Activated T-cell treated with anti-CD3 and anti-CD28 coated beads, Interleukin-2, amount 50 U/mL, for 4 hours (primary cell): ENCODE data around the gene RGS6. TPM values are rescaled to one million over a fixed set of nuclear protein-coding genes. Genes with fewer than 3 reads are reported as not detected.

Source experiments
- ATAC-seq, 2 donors: fragments of 200-7000 bp; cut with Tn5 transposase; one replicate each; pipeline ENCODE4 v1.10.0; 2021
- DNase-seq: peaks from one replicate; pipeline ENCODE4 v3.0.0-alpha.2; 2020
- H3K27me3 Mint-ChIP-seq: one replicate; pipeline ENCODE4 v1.8.0; 2021; ENCODE audit warnings: low read depth, mixed read lengths
- H3K36me3 Mint-ChIP-seq: one replicate; pipeline ENCODE4 v1.8.0; 2022; ENCODE audit warnings: mixed read lengths; ENCODE audit not compliant: insufficient read depth
- H3K4me1 Mint-ChIP-seq: one replicate; pipeline ENCODE4 v1.8.0; 2021; ENCODE audit warnings: low read depth, mixed read lengths
- H3K4me3 Mint-ChIP-seq: one replicate; pipeline ENCODE4 v1.8.0; 2021; ENCODE audit warnings: mild to moderate bottlenecking, moderate library complexity, mixed read lengths
- H3K9me3 Mint-ChIP-seq: one replicate; pipeline ENCODE4 v1.8.0; 2021; ENCODE audit warnings: mixed read lengths
- total RNA-seq, 3 donors: library from RNA; stranded (reverse); gene quantifications; one replicate each; pipeline ENCODE4 v1.2.1, GENCODE V29; 2021

The RGS6 gene
- total RNA-seq, 3 donors from 2014 or later = 0.03 TPM; not detected in 2

DNA sequence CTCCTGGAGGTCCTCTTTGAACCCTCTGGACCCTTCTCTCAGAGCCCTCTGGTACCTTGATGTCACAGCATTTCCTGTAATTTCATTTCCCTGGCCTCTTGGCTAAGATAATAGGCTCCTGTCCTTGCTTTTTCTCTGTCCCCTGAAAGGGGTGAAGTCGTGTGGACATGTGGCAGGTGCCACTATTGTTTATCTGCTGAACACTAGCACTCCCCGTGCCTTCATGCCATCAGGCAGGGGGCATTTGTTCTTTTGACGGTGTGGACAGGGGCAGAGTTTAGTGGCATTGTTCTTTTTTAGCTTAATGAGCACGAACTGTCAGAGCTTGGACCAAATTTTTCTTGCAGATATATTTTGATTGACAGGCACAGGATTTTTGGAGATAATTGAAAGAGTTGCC, 166.0 kb downstream of the RGS6 start:
- ATAC-seq (no peak), DNase-seq (no peak)
- H3K9me3 Mint-ChIP-seq = no peaks in the 10 kb centered on the region
- peaks cover 12% of the 10 kb centered on the region for H3K27me3 Mint-ChIP-seq
- H3K36me3 Mint-ChIP-seq = no peaks in the 10 kb centered on the region
- no peaks in the 10 kb centered on the region for H3K4me1 Mint-ChIP-seq
- no peak overlapping the region for H3K4me3 Mint-ChIP-seq

DNA sequence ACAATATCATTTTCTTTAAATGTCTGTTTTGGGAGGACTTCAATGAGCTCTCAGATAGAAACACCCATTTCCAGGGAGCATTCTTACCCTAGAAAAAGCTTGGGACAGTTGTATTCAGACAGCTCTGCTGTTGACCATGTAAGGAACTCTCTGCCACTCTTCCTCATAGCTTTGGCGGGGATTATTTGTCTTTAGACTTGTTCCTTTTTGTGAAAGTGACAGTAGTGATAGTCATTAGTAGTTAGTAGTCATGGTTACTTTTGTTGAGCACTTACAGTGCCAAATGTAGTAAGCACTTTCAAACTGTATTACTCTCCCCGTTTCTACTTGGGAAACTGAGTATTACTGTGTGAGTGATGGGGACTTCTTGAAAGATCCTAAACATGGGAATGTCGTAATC, 167.3 kb downstream of the RGS6 start:
- DNase-seq = no peak
- no peaks in the 10 kb centered on the region for H3K36me3 Mint-ChIP-seq
- H3K27me3 Mint-ChIP-seq = peaks cover 16% of the 10 kb centered on the region
- no peak for ATAC-seq
- H3K4me3 Mint-ChIP-seq = no peak overlapping the region
- H3K9me3 Mint-ChIP-seq = no peaks in the 10 kb centered on the region
- H3K4me1 Mint-ChIP-seq = no peaks in the 10 kb centered on the region

DNA sequence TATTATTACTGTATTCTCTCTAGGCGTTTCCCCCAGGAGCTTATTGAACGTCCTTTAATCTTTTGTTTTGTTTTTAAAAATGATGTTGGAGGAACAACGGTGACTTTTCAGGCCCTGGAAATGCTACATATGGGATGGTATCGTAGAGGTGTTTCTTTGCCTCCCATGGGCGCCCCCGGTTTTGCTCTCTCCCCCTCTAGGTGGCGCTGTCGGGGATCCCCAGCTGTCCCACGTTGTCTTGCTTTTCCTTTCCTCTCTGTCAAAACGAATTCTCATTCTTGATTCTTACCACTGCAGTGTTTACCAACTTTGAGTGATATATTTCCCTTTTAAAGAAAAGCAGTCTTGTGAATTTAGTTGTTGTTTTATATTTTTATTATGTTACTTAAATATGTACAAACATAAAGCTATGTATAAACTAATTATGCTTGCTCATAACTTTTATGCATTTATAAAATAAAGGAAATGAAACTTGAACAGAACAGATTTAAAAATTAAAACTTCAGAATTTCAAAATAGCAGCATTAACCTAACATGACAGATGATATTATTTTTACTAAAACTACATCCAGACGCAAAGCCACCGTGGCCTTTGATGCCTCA, 171.9 kb downstream of the RGS6 start:
- Mint-ChIP-seq H3K36me3 (no peaks in the 10 kb centered on the region), H3K4me1 (no peaks in the 10 kb centered on the region), H3K9me3 (no peaks in the 10 kb centered on the region), H3K4me3 (no peak overlapping the region), H3K27me3 (peaks cover 21% of the 10 kb centered on the region)
- DNase-seq (no peak), ATAC-seq (no peak)

DNA sequence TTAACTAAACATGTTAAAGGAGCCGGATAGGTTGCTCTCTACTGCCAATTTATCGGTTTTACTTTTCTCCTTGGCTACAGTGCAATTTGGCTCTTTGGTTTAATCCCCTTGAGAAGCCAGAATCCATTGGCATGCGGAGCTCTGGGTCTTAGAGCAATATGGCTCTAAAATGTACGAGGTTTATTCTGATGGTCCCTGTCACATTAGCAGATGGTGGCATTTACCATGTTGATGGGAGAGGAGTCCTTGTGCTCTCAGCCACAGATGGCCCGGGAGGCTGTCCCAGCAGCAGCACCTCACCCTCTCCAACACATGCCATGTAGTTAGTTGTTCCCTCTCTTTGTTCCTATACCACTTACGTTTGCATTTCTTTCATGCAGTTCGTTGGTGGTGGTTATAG, 179.7 kb downstream of the RGS6 start:
- Mint-ChIP-seq H3K4me1 (no peaks in the 10 kb centered on the region), H3K4me3 (no peak overlapping the region), H3K36me3 (no peaks in the 10 kb centered on the region), H3K9me3 (no peaks in the 10 kb centered on the region), H3K27me3 (peaks cover 12% of the 10 kb centered on the region)
- no peak for DNase-seq
- no peak for ATAC-seq

DNA sequence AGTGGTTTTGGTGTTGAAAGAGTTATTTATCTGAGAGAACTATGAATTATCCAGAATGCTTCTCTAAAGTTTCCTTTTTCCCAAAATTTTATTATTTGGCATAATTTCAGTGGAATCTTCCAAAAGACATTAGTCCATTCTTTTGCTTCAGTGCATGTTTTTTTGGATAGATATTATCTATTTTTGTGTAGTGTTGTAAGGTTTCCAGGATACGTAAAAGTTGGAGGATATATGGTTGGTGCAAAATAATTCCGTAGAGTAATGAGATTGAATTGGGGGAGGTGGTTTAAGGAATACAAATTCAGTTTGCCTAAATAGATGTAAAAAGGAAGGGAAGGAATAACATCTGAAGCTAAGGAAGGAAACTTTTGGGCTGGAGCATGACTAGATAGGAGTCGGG, 186.6 kb downstream of the RGS6 start:
- Mint-ChIP-seq H3K4me1 (no peaks in the 10 kb centered on the region), H3K9me3 (no peaks in the 10 kb centered on the region), H3K36me3 (no peaks in the 10 kb centered on the region), H3K27me3 (peaks cover 3% of the 10 kb centered on the region), H3K4me3 (no peak overlapping the region)
- no peak for ATAC-seq
- no peak for DNase-seq

DNA sequence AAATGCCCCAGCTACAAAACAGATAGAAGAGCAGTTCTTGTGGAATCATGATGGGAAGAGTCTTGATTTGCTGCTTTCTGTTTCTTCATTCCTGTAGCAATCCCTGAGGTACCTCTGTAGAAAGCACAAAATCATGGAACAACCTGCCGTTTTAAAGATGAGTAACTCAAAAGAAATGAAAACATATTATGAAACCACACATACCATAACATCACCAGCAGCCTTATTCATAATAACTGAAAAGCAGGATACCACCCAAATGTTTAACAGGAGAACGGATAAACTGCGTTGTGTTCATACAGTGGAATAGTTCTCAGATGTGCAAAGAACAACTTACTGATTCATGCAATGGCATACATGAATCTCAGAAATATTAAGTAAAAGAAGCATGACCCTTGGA, 188.1 kb downstream of the RGS6 start:
- Mint-ChIP-seq H3K27me3 (no peaks in the 10 kb centered on the region), H3K4me3 (no peak overlapping the region), H3K9me3 (no peaks in the 10 kb centered on the region), H3K36me3 (no peaks in the 10 kb centered on the region), H3K4me1 (no peaks in the 10 kb centered on the region)
- no peak for ATAC-seq
- no peak for DNase-seq

DNA sequence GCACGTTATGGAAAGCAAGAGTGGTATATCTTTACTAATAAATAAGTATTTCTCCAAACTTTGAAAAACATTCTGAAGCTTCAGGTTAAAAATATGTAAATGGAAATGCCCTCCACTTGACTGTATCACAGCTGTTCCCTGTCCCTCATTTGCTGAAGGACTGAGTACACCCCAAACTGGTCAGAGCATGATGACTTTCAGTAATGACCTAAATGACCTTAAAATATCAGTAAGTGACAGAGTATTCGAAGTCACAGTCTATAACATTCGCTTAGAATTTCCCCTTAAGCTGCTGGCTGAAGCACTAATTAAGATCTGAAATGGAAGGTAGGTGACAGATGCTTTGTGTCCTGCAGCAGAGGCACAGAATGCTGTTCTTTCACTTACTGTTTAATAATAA, 191.5 kb downstream of the RGS6 start:
- Mint-ChIP-seq H3K27me3 (peaks cover 5% of the 10 kb centered on the region), H3K9me3 (no peaks in the 10 kb centered on the region), H3K36me3 (no peaks in the 10 kb centered on the region), H3K4me1 (no peaks in the 10 kb centered on the region), H3K4me3 (no peak overlapping the region)
- DNase-seq (no peak), ATAC-seq (no peak)

DNA sequence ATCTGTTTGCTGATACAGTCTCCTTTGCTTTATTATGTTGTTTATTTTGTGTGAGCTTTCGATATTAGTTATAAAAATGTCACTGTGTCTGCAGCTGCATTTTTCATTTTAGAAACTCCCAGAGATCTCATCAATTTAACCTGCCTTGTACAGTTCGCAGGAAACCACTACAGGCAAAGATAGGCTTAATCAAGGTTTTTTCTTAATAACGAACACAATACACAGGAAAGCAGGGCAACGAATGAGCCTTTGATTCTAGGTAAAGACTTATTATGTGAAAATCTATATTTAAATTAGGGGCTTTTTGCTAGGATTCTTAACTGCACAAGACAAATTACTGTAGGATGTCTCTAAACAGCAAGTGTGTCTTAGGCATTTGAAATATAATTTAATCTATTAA, 191.9 kb downstream of the RGS6 start:
- Mint-ChIP-seq H3K36me3 (no peaks in the 10 kb centered on the region), H3K4me3 (no peak overlapping the region), H3K9me3 (no peaks in the 10 kb centered on the region), H3K4me1 (no peaks in the 10 kb centered on the region), H3K27me3 (peaks cover 7% of the 10 kb centered on the region)
- ATAC-seq (no peak), DNase-seq (no peak)

DNA sequence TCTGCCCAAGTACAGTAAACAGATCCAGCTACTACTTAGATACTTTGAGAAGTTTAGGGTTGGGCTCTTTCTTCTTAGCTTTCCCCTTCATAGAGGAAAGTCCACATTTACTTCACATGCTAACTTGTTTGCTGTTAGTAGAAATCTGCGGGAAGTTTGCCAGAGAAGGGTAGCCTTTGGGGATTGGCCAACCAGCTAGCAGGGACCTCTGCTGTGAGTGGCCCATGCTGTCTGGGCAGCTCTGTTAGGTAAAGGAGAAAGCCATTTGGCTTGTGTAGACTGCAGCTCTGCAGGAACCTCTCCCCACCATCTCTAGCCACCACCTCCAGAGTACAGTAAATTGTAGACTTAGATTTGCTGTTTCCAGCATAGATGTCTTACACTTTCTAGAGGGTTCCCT, 193.9 kb downstream of the RGS6 start:
- ATAC-seq = no peak
- Mint-ChIP-seq H3K9me3 (no peaks in the 10 kb centered on the region), H3K36me3 (no peaks in the 10 kb centered on the region)

DNA sequence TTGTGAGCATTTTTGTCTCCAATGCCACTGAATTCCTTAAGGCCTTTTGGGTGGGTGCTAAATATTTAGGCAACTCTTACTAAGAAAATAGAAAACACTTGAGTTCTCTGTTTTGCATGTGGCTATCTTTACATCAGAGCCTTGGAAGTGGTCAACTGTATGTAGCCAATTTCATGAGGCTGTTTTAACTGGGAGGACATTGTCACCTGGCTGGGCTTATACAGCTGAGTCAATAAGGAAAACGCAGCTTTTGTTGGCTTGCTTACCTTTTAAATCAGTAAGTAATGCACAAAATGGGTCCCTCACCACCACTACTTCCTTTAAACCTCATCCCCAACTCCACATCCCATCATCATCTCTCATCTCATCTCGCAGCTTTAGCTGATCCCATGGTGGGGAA, 194.3 kb downstream of the RGS6 start:
- DNase-seq (no peak), ATAC-seq (no peak)
- peaks cover 20% of the 10 kb centered on the region for H3K27me3 Mint-ChIP-seq
- no peaks in the 10 kb centered on the region for H3K4me1 Mint-ChIP-seq
- no peaks in the 10 kb centered on the region for H3K36me3 Mint-ChIP-seq
- no peak overlapping the region for H3K4me3 Mint-ChIP-seq
- no peaks in the 10 kb centered on the region for H3K9me3 Mint-ChIP-seq

More for the DNA sequence above, 193.9 kb downstream of the RGS6 start:
- H3K4me3 Mint-ChIP-seq = no peak overlapping the region
- H3K27me3 Mint-ChIP-seq = peaks cover 18% of the 10 kb centered on the region
- H3K4me1 Mint-ChIP-seq = no peaks in the 10 kb centered on the region
- DNase-seq = no peak

DNA sequence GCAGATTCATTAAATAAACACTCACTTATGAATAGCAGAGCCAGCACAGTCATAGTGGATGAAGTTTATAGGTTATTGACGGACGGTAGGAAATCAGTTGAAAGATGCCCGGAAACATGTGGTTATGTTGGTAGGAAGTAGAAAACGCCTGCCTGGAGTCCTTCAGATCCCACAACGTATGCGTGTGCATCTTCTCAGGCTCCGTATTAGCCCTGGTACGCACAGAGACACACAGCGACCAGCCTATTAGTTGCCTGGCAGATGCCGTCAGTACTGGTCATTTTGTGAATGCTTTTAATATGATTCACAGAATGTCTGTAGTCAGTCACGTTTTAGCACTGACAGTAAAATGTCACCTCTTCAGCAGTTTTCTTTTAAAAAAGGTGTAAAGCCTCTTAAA, 196.4 kb downstream of the RGS6 start:
- peaks cover 29% of the 10 kb centered on the region for H3K27me3 Mint-ChIP-seq
- H3K36me3 Mint-ChIP-seq = no peaks in the 10 kb centered on the region
- no peaks in the 10 kb centered on the region for H3K9me3 Mint-ChIP-seq
- ATAC-seq = no peak
- DNase-seq = no peak
- H3K4me1 Mint-ChIP-seq = no peaks in the 10 kb centered on the region
- no peak overlapping the region for H3K4me3 Mint-ChIP-seq

DNA sequence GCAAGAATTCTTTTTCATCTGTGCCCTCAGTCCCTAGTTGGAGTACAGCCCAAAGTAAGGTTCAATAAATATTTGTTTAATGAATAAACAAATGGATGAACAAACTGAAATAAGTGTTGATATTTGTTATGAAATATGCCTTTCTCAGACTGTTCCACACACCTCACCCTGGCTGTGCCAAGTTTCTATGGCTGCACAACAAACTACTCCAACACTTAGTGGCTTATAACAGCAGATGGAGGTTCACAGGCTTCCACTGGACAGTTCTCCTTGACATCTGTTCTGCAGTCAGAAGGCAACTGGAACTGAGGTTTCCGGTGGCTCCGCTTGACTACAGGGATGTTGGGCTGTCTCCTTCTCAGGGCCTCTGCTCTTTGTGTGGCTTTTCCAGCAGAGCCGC, 197.1 kb downstream of the RGS6 start:
- H3K9me3 Mint-ChIP-seq = no peaks in the 10 kb centered on the region
- H3K36me3 Mint-ChIP-seq = no peaks in the 10 kb centered on the region
- no peak for DNase-seq
- H3K4me1 Mint-ChIP-seq = no peaks in the 10 kb centered on the region
- H3K4me3 Mint-ChIP-seq = no peak overlapping the region
- peaks cover 29% of the 10 kb centered on the region for H3K27me3 Mint-ChIP-seq
- no peak for ATAC-seq

DNA sequence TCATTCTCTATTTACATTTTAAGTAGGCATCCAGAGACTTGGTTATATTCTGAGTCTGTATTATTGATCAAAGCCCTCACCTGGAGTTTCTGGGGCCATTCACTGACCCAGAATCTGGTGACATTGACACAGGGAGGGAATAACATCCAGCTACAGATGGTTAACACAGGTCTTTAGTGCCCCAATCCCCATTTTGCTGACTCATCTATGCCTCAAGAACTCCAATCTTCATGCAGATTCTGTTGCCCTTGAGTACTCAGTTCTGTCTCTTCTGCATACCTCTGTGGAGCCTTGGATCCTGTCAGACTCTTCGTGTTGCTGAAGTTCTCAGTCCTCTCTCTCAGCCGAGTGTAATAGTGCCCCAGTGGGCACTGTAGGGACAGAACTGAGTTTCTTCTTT, 208.9 kb downstream of the RGS6 start:
- Mint-ChIP-seq H3K9me3 (no peaks in the 10 kb centered on the region), H3K27me3 (peaks cover 5% of the 10 kb centered on the region), H3K4me3 (no peak overlapping the region), H3K36me3 (no peaks in the 10 kb centered on the region), H3K4me1 (no peaks in the 10 kb centered on the region)
- ATAC-seq (no peak), DNase-seq (no peak)

DNA sequence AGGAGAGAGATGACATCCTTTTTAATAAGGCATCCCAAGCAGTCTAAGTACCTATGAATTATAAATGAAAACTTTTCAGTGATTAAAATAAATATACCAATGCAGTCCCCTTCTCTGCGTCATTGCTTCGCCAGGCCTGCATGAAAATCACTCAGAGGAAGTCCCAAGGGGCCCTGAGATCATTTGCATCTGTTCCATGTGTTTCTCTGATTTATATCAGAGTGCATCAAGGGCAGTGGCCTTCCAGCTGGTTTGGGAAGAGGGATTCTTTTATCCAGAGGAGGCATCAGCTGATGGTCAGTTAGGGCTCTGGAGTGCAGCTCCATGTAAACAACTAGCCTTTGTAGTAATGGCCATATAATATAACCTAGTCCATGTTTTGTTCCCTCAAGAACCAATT, 210.1 kb downstream of the RGS6 start:
- H3K27me3 Mint-ChIP-seq = peaks cover 5% of the 10 kb centered on the region

DNA sequence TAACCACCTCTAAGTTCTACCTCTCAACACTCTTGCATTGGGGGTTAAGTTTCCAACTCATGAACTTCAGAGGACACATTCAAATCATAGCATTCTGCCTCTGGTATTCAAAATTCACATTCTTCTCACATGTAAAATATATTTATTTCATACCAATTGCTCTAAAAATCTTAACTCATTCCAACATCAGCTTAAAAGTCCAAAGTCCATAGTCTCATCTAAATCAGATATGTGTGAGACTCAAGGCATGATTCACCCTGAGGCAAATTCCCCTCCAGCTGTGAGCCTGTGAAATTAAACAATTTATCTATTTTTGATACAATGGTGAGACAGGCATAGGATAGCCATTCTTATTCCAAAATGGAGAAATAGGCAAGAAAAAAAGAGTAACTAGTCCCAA, 214.0 kb downstream of the RGS6 start:
- no peaks in the 10 kb centered on the region for H3K36me3 Mint-ChIP-seq
- peaks cover 14% of the 10 kb centered on the region for H3K27me3 Mint-ChIP-seq
- no peaks in the 10 kb centered on the region for H3K4me1 Mint-ChIP-seq
- H3K9me3 Mint-ChIP-seq = no peaks in the 10 kb centered on the region
- ATAC-seq (no peak), DNase-seq (no peak)
- no peak overlapping the region for H3K4me3 Mint-ChIP-seq

More for the DNA sequence above, 210.1 kb downstream of the RGS6 start:
- Mint-ChIP-seq H3K9me3 (no peaks in the 10 kb centered on the region), H3K36me3 (no peaks in the 10 kb centered on the region), H3K4me3 (no peak overlapping the region), H3K4me1 (no peaks in the 10 kb centered on the region)
- DNase-seq (no peak), ATAC-seq (no peak)
